IMR-90 (cell line): ENCODE data around the gene TSPAN17.

Experiments
- CEBPB ChIP-seq: IDR thresholded peaks from 2 replicates; pipeline ENCODE4 v1.6.1; 2012; ENCODE audit warnings: low read depth, low read length, improper control_type of control experiment
- CHD1 ChIP-seq: IDR thresholded peaks from 2 replicates; pipeline ENCODE4 v1.6.1; 2012; ENCODE audit warnings: low read depth, low read length, improper control_type of control experiment
- FOS ChIP-seq: fragments of 150-350 bp; IDR thresholded peaks from 2 replicates; pipeline ENCODE4 v1.6.1; 2016; ENCODE audit warnings: low read depth, low read length
- MAFK ChIP-seq: IDR thresholded peaks from 2 replicates; pipeline ENCODE4 v1.6.1; 2012; ENCODE audit warnings: low read depth, low read length, improper control_type of control experiment
- MAZ ChIP-seq: IDR thresholded peaks from 2 replicates; pipeline ENCODE4 v1.6.1; 2012; ENCODE audit warnings: low read depth, mild to moderate bottlenecking, low read length, improper control_type of control experiment, moderate library complexity, borderline replicate concordance
- MXI1 ChIP-seq: IDR thresholded peaks from 2 replicates; pipeline ENCODE4 v1.6.1; 2012; ENCODE audit warnings: low read depth, mild to moderate bottlenecking, low read length, moderate library complexity, borderline replicate concordance
- NFE2L2 ChIP-seq: fragments of 150-350 bp; IDR thresholded peaks from 2 replicates; pipeline ENCODE4 v1.6.1; 2016; ENCODE audit warnings: low read depth, mild to moderate bottlenecking, low read length
- POLR2A ChIP-seq: IDR thresholded peaks from 2 replicates; pipeline ENCODE4 v1.6.1; 2012; ENCODE audit warnings: mild to moderate bottlenecking, low read depth, low read length
- RAD21 ChIP-seq: IDR thresholded peaks from 2 replicates; pipeline ENCODE4 v1.6.1; 2012; ENCODE audit warnings: low read length, improper control_type of control experiment
- RCOR1 ChIP-seq: IDR thresholded peaks from 2 replicates; pipeline ENCODE4 v1.6.1; 2012; ENCODE audit warnings: mild to moderate bottlenecking, low read length, improper control_type of control experiment; ENCODE audit not compliant: insufficient replicate concordance
- RFX5 ChIP-seq: IDR thresholded peaks from 2 replicates; pipeline ENCODE4 v1.8.0; 2012; ENCODE audit warnings: low read depth, mild to moderate bottlenecking, low read length, moderate library complexity
- TF ChIP-seq, protein P1 (sequence below): conservative IDR thresholded peaks from 2 replicates; pipeline ENCODE4 v1.5.1; 2012; ENCODE audit warnings: mild to moderate bottlenecking, low read depth, low read length, improper control_type of control experiment
- TF ChIP-seq, protein P2 (sequence below): fragments of 150-350 bp; IDR thresholded peaks from 2 replicates; pipeline ENCODE4 v1.6.1; 2017; ENCODE audit warnings: mild to moderate bottlenecking, antibody characterized with exemption, low read length, low read depth

- no peak for TF ChIP-seq POLR2A
- TF ChIP-seq, protein P1, sequence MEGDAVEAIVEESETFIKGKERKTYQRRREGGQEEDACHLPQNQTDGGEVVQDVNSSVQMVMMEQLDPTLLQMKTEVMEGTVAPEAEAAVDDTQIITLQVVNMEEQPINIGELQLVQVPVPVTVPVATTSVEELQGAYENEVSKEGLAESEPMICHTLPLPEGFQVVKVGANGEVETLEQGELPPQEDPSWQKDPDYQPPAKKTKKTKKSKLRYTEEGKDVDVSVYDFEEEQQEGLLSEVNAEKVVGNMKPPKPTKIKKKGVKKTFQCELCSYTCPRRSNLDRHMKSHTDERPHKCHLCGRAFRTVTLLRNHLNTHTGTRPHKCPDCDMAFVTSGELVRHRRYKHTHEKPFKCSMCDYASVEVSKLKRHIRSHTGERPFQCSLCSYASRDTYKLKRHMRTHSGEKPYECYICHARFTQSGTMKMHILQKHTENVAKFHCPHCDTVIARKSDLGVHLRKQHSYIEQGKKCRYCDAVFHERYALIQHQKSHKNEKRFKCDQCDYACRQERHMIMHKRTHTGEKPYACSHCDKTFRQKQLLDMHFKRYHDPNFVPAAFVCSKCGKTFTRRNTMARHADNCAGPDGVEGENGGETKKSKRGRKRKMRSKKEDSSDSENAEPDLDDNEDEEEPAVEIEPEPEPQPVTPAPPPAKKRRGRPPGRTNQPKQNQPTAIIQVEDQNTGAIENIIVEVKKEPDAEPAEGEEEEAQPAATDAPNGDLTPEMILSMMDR = no peak
- TF ChIP-seq CEBPB = no peak
- no peak for TF ChIP-seq MAZ
- TF ChIP-seq NFE2L2 = no peak
- TF ChIP-seq, protein P2, sequence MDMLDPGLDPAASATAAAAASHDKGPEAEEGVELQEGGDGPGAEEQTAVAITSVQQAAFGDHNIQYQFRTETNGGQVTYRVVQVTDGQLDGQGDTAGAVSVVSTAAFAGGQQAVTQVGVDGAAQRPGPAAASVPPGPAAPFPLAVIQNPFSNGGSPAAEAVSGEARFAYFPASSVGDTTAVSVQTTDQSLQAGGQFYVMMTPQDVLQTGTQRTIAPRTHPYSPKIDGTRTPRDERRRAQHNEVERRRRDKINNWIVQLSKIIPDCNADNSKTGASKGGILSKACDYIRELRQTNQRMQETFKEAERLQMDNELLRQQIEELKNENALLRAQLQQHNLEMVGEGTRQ = no peak
- TF ChIP-seq CHD1 = no peak
- TF ChIP-seq MXI1 = no peak
- no peak for TF ChIP-seq FOS
- TF ChIP-seq MAFK = no peak
- TF ChIP-seq RAD21 = no peak
- no peak for TF ChIP-seq RCOR1
- TF ChIP-seq RFX5 = no peak
Observed at GRCh38 chr5:176624938-176625337, 22.3 kb upstream of the TSPAN17 start.
